Measurements from ENCODE around the gene TACC3. TPM values are rescaled to one million over a fixed set of nuclear protein-coding genes. Genes with fewer than 3 reads are reported as not detected.

The TACC3 gene
- total RNA-seq, 2 experiments from 2014 or later = 197 to 206 TPM

GRCh38 chr4:1748465-1748995 lies 27.2 kb downstream of the TACC3 start:
- Mint-ChIP-seq H3K4me1 (peaks cover 4% of the 10 kb centered on the region), H3K27ac (no peak overlapping the region), H3K27me3 (no peaks in the 10 kb centered on the region), H3K4me3 (no peak overlapping the region), H3K36me3 (ENCODE audit: low read depth) (peaks cover 11% of the 10 kb centered on the region), H3K9me3 (ENCODE audit: low read depth) (no peaks in the 10 kb centered on the region)
- POLR2A ChIA-PET = no interaction called here
- ATAC-seq (peak; percentile 59), DNase-seq (peak; percentile 94)
- CTCF ChIA-PET = interaction anchor here (0.6 to 6.3 kb wide), 19 partner anchors 9 to 467 kb away, joined by 3 to 104 read pairs (median 4); no protein-coding TSS in a partner anchor
- intact Hi-C loops (cut with DNase I, micrococcal nuclease) = loop anchor here (1.0 to 10.0 kb wide), 4 partner anchors 44 to 151 kb away; partner anchors contain the start of gene FGFR3 (in 1 of the 2)

- Mint-ChIP-seq H3K27ac (no peak overlapping the region), H3K36me3 (ENCODE audit: low read depth) (peaks cover 6% of the 10 kb centered on the region), H3K4me3 (no peak overlapping the region), H3K9me3 (ENCODE audit: low read depth) (no peaks in the 10 kb centered on the region), H3K4me1 (peaks cover 4% of the 10 kb centered on the region), H3K27me3 (no peaks in the 10 kb centered on the region)
- ChIA-PET POLR2A (no interaction called here), CTCF (interaction anchor here (6.3 kb wide), 1 partner anchor 60 kb away, joined by 104 read pairs; no protein-coding TSS in a partner anchor)
- intact Hi-C loops (cut with DNase I, micrococcal nuclease) = loop anchor here (5.0 to 10.0 kb wide), 2 partner anchors 43 to 145 kb away; partner anchors contain the start of gene FGFR3 (in 1 of the 2)
- ATAC-seq (no peak), DNase-seq (no peak)
These were observed 28.0 kb downstream of the TACC3 start for GRCh38 chr4:1749370-1749769.

GRCh38 chr4:1749826-1750225 lies 28.5 kb downstream of the TACC3 start:
- intact Hi-C loops (cut with DNase I, micrococcal nuclease) = loop anchor here (5.0 to 10.0 kb wide), 2 partner anchors 42 to 145 kb away; partner anchors contain the start of gene FGFR3 (in 1 of the 2)
- Mint-ChIP-seq H3K27me3 (no peaks in the 10 kb centered on the region), H3K9me3 (ENCODE audit: low read depth) (no peaks in the 10 kb centered on the region), H3K4me1 (peaks cover 4% of the 10 kb centered on the region), H3K27ac (no peak overlapping the region), H3K4me3 (no peak overlapping the region), H3K36me3 (ENCODE audit: low read depth) (peaks cover 4% of the 10 kb centered on the region)
- CTCF ChIA-PET = interaction anchor here (6.3 kb wide), 1 partner anchor 59 kb away, joined by 104 read pairs; no protein-coding TSS in a partner anchor
- ATAC-seq = no peak
- POLR2A ChIA-PET = no interaction called here
- no peak for DNase-seq

GRCh38 chr4:1750381-1751154 lies 29.2 kb downstream of the TACC3 start:
- DNase-seq (no peak), ATAC-seq (no peak)
- ChIA-PET CTCF (no interaction called here), POLR2A (interaction anchor here (0.6 kb wide), 2 partner anchors 46 to 237 kb away, joined by 3 read pairs; no protein-coding TSS in a partner anchor)
- Mint-ChIP-seq H3K27me3 (no peaks in the 10 kb centered on the region), H3K4me3 (no peak overlapping the region), H3K9me3 (ENCODE audit: low read depth) (no peaks in the 10 kb centered on the region), H3K4me1 (peaks cover 4% of the 10 kb centered on the region), H3K27ac (no peak overlapping the region), H3K36me3 (ENCODE audit: low read depth) (no peaks in the 10 kb centered on the region)
- intact Hi-C loops (cut with DNase I, micrococcal nuclease) = no loop called here

- Mint-ChIP-seq H3K27me3 (no peaks in the 10 kb centered on the region), H3K4me3 (no peak overlapping the region), H3K36me3 (ENCODE audit: low read depth) (no peaks in the 10 kb centered on the region), H3K9me3 (ENCODE audit: low read depth) (no peaks in the 10 kb centered on the region), H3K4me1 (peaks cover 4% of the 10 kb centered on the region), H3K27ac (no peak overlapping the region)
- DNase-seq (no peak), ATAC-seq (no peak)
- ChIA-PET POLR2A (interaction anchor here (0.6 kb wide), 2 partner anchors 47 to 236 kb away, joined by 3 read pairs; no protein-coding TSS in a partner anchor), CTCF (interaction anchor here (1.0 to 2.1 kb wide), 5 partner anchors 14 to 147 kb away, joined by 3 to 8 read pairs (median 4); no protein-coding TSS in a partner anchor)
- intact Hi-C loops (cut with DNase I, micrococcal nuclease) = no loop called here
These were observed 30.0 kb downstream of the TACC3 start for GRCh38 chr4:1751155-1751918.

- H3K27me3 Mint-ChIP-seq = no peaks in the 10 kb centered on the region
- H3K4me3 Mint-ChIP-seq = no peak overlapping the region
- CTCF ChIA-PET = interaction anchor here (1.0 to 2.1 kb wide), 5 partner anchors 14 to 147 kb away, joined by 3 to 8 read pairs (median 4); no protein-coding TSS in a partner anchor
- H3K4me1 Mint-ChIP-seq = peaks cover 4% of the 10 kb centered on the region
- DNase-seq (no peak), ATAC-seq (no peak)
- no peaks in the 10 kb centered on the region for H3K9me3 Mint-ChIP-seq (ENCODE audit: low read depth)
- no peaks in the 10 kb centered on the region for H3K36me3 Mint-ChIP-seq (ENCODE audit: low read depth)
- no peak overlapping the region for H3K27ac Mint-ChIP-seq
- intact Hi-C loops (cut with DNase I, micrococcal nuclease) = no loop called here
- POLR2A ChIA-PET = no interaction called here
These were observed 30.6 kb downstream of the TACC3 start for GRCh38 chr4:1751919-1752283.

GRCh38 chr4:1752284-1753041 lies 31.1 kb downstream of the TACC3 start:
- ATAC-seq = peak; percentile 74
- intact Hi-C loops (cut with DNase I, micrococcal nuclease) = no loop called here

GRCh38 chr4:1753294-1753696 lies 32.0 kb downstream of the TACC3 start:
- Mint-ChIP-seq H3K9me3 (ENCODE audit: low read depth) (no peaks in the 10 kb centered on the region), H3K36me3 (ENCODE audit: low read depth) (no peaks in the 10 kb centered on the region), H3K4me1 (peaks cover 4% of the 10 kb centered on the region), H3K4me3 (no peak overlapping the region), H3K27me3 (no peaks in the 10 kb centered on the region), H3K27ac (no peak overlapping the region)
- no peak for ATAC-seq
- intact Hi-C loops (cut with DNase I, micrococcal nuclease) = no loop called here
- POLR2A ChIA-PET = no interaction called here
- no peak for DNase-seq
- CTCF ChIA-PET = interaction anchor here (0.9 to 1.7 kb wide), 2 partner anchors 15 to 147 kb away, joined by 3 to 4 read pairs; no protein-coding TSS in a partner anchor

More at GRCh38 chr4:1752284-1753041, 31.1 kb downstream of the TACC3 start:
- no peaks in the 10 kb centered on the region for H3K36me3 Mint-ChIP-seq (ENCODE audit: low read depth)
- POLR2A ChIA-PET = no interaction called here
- H3K27me3 Mint-ChIP-seq = no peaks in the 10 kb centered on the region
- peaks cover 4% of the 10 kb centered on the region for H3K4me1 Mint-ChIP-seq
- DNase-seq = peak; percentile 82
- no peaks in the 10 kb centered on the region for H3K9me3 Mint-ChIP-seq (ENCODE audit: low read depth)
- CTCF ChIA-PET = interaction anchor here (0.9 to 2.1 kb wide), 7 partner anchors 13 to 146 kb away, joined by 3 to 8 read pairs (median 4); no protein-coding TSS in a partner anchor
- H3K27ac Mint-ChIP-seq = no peak overlapping the region
- H3K4me3 Mint-ChIP-seq = no peak overlapping the region

GRCh38 chr4:1753697-1754311 lies 32.5 kb downstream of the TACC3 start:
- CTCF ChIA-PET = interaction anchor here (0.6 to 1.7 kb wide), 3 partner anchors 57 to 260 kb away, joined by 3 to 4 read pairs (median 3); no protein-coding TSS in a partner anchor
- ATAC-seq (no peak), DNase-seq (no peak)
- POLR2A ChIA-PET = no interaction called here
- Mint-ChIP-seq H3K27ac (no peak overlapping the region), H3K4me1 (peaks cover 4% of the 10 kb centered on the region), H3K9me3 (ENCODE audit: low read depth) (no peaks in the 10 kb centered on the region), H3K4me3 (no peak overlapping the region), H3K36me3 (ENCODE audit: low read depth) (no peaks in the 10 kb centered on the region), H3K27me3 (no peaks in the 10 kb centered on the region)
- intact Hi-C loops (cut with DNase I, micrococcal nuclease) = no loop called here

GRCh38 chr4:1754336-1754735 lies 33.0 kb downstream of the TACC3 start:
- Mint-ChIP-seq H3K27me3 (no peaks in the 10 kb centered on the region), H3K9me3 (ENCODE audit: low read depth) (no peaks in the 10 kb centered on the region), H3K4me1 (peaks cover 4% of the 10 kb centered on the region), H3K4me3 (no peak overlapping the region), H3K36me3 (ENCODE audit: low read depth) (no peaks in the 10 kb centered on the region), H3K27ac (no peak overlapping the region)
- ATAC-seq (no peak), DNase-seq (no peak)
- POLR2A ChIA-PET = no interaction called here
- CTCF ChIA-PET = interaction anchor here (0.6 to 1.7 kb wide), 3 partner anchors 56 to 259 kb away, joined by 3 to 4 read pairs (median 3); no protein-coding TSS in a partner anchor
- intact Hi-C loops (cut with DNase I, micrococcal nuclease) = no loop called here

All from activated CD4-positive, alpha-beta T cell treated with anti-CD3 and anti-CD28 coated beads for 36 hours (primary cell).